Measurements from ENCODE around the gene SLC25A34. TPM values are rescaled to one million over a fixed set of nuclear protein-coding genes. Genes with fewer than 3 reads are reported as not detected.

The SLC25A34 gene
- total RNA-seq: 10 to 100 TPM in 1 of 3 donors, 1 to 10 TPM in 2; 6.4 to 15.7 (median 8.1) TPM
- long read RNA-seq, donor 1, transcript SLC25A34-201 (5 exons, 2,986 nt): major isoform, 9 of 16 reads
- long read RNA-seq, donor 1, partial matches to known transcripts: 0 of 16 reads
- long read RNA-seq, donor 1, other reads (novel, unspliced or antisense): 7 of 16 reads
- long read RNA-seq, donor 2, transcript SLC25A34-201 (5 exons, 2,986 nt): major isoform, 10 of 10 reads
- long read RNA-seq, donor 2, partial matches to known transcripts: 0 of 10 reads
- long read RNA-seq, donor 2, other reads (novel, unspliced or antisense): 0 of 10 reads

DNA sequence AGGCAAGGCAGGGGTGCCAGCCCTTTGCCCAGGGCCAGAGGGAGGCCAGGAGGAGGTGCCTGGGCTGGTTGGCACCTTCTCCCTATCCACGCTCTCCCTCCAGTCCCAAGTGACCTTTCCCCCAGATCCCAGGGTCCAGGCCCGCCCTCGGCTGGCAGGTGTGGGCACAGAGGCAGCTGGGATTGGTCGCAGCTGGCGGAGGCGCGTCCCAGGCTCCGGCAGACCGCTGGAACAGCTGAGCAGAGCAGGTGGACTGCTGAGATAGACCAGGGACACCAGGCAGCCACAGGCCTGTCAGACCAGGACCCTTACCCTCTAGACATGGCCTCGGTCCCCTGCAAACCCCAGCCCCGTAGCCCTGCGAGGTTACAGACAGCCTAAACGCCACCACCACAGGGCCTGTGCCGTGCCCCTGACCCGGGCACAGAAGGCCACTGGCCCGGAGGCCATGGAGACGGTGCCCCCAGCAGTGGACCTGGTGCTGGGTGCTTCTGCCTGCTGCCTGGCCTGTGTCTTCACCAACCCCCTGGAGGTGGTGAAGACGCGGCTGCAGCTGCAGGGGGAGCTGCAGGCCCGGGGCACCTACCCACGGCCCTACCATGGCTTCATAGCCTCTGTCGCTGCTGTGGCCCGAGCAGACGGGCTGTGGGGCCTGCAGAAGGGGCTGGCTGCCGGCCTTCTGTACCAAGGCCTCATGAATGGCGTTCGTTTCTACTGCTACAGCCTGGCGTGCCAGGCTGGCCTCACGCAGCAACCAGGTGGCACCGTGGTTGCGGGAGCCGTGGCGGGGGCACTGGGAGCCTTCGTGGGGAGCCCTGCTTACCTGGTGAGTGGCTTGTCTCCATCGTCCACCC is at the start of gene SLC25A34:
Gene SLC25A34, plus strand, starts transcription at position 221 of the 854 bp plus-strand sequence. Its CDS starts 228 bp downstream, at position 449.
- TF ChIP-seq, protein P1, sequence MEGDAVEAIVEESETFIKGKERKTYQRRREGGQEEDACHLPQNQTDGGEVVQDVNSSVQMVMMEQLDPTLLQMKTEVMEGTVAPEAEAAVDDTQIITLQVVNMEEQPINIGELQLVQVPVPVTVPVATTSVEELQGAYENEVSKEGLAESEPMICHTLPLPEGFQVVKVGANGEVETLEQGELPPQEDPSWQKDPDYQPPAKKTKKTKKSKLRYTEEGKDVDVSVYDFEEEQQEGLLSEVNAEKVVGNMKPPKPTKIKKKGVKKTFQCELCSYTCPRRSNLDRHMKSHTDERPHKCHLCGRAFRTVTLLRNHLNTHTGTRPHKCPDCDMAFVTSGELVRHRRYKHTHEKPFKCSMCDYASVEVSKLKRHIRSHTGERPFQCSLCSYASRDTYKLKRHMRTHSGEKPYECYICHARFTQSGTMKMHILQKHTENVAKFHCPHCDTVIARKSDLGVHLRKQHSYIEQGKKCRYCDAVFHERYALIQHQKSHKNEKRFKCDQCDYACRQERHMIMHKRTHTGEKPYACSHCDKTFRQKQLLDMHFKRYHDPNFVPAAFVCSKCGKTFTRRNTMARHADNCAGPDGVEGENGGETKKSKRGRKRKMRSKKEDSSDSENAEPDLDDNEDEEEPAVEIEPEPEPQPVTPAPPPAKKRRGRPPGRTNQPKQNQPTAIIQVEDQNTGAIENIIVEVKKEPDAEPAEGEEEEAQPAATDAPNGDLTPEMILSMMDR (IDR thresholded peaks at IDR 0.05): no peak
- Histone ChIP-seq H3K4me1 (ENCODE audit: low read depth) (peaks cover 38% of the 10 kb centered on the region), H3K36me3 (ENCODE audit: low read depth) (no peaks in the 10 kb centered on the region), H3K4me3 (no peak within 1 kb of the TSS), H3K9me3 (no peaks in the 10 kb centered on the region)
- DNase-seq (peak; percentile 92 to 95 (median 93)), ATAC-seq (peak; percentile 91)
- intact Hi-C loops (cut with DNase I, micrococcal nuclease): no loop called here

DNA sequence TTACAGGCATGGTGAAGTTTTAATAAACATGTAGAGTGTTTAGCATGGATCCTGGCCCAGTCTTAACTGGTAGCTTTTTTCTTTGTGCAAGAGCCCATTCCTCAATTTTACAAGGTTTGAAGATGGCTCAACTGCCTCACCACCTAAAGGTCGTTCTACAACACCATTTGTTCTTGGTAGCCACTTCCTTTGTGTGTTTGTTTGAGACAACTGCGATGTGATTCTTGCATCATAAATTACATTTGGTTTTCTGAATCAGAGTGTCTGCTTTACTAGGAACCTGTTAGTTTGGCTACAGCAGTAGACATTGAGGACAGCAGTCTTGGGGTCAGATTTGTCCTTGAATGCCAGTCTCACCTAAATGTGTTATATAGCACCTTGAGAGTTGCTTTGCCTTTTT is 48.6 kb upstream of the SLC25A34 start:
- H3K4me1 ChIP-seq (ENCODE audit: low read depth): peaks cover 16% of the 10 kb centered on the region
- TF ChIP-seq, protein P1 (IDR thresholded peaks at IDR 0.05): no peak
- intact Hi-C loops (cut with DNase I, micrococcal nuclease): no loop called here
- ATAC-seq: no peak
- no peaks in the 10 kb centered on the region for H3K36me3 ChIP-seq (ENCODE audit: low read depth)
- H3K4me3 ChIP-seq: no peak overlapping the region
- H3K9me3 ChIP-seq: no peaks in the 10 kb centered on the region
- DNase-seq: no peak

DNA sequence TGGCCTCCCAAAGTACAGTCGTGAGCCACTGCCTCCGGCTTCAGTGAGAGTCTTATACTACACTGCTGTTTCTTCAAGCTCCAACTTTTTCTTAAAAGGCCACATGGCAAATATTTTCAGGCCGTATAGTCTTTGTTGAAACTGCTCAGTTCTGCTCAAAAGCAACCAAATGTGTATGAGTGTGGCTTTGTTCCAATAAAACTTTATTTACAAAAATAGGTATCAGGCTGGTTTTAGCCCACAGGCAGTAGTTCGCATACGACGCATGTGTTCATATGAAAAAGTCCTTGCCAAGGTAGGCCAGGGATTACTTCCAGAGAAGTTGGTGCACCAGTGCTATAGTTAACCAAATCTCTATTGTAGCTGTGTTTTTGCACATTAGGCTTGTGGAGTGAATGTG is 45.7 kb upstream of the SLC25A34 start:
- Histone ChIP-seq H3K4me1 (ENCODE audit: low read depth) (peaks cover 11% of the 10 kb centered on the region), H3K9me3 (no peaks in the 10 kb centered on the region), H3K36me3 (ENCODE audit: low read depth) (no peaks in the 10 kb centered on the region), H3K4me3 (no peak overlapping the region)
- TF ChIP-seq, protein P1 (IDR thresholded peaks at IDR 0.05): no peak
- intact Hi-C loops (cut with DNase I, micrococcal nuclease): no loop called here
- DNase-seq (no peak), ATAC-seq (no peak)

DNA sequence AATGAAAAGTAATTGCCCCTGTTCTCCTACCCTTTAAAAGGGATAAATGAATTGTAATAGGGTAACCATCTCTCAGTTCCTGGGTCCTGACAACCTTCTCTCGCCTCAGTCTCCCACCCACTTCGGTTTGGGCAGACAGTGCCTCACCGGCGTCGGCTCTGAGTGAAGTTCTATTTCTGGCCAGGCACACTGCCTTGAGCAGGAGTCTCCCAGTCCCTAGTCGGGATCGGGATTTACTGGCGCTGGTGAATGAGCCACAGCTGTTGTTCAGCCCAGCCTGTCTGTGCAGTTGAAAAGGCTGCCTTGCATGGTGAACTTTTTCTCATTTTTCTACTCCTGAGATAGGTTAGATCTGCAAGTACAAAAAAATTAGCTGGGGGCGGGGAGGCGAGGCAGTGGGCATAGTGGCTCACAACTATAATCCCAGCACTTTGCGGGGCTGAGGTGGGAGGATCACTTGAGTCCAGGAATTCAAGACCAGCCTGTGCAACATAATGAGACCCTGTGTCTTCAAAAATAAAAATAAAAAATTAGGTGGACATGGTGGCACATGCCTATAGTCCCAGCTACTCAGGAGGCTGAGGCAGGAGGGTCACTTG is 44.5 kb upstream of the SLC25A34 start:
- DNase-seq (no peak), ATAC-seq (no peak)
- intact Hi-C loops (cut with DNase I, micrococcal nuclease): no loop called here
- H3K36me3 ChIP-seq (ENCODE audit: low read depth): no peaks in the 10 kb centered on the region
- no peaks in the 10 kb centered on the region for H3K9me3 ChIP-seq
- H3K4me1 ChIP-seq (ENCODE audit: low read depth): peaks cover 2% of the 10 kb centered on the region
- H3K4me3 ChIP-seq: no peak overlapping the region
- TF ChIP-seq, protein P1 (IDR thresholded peaks at IDR 0.05): no peak

DNA sequence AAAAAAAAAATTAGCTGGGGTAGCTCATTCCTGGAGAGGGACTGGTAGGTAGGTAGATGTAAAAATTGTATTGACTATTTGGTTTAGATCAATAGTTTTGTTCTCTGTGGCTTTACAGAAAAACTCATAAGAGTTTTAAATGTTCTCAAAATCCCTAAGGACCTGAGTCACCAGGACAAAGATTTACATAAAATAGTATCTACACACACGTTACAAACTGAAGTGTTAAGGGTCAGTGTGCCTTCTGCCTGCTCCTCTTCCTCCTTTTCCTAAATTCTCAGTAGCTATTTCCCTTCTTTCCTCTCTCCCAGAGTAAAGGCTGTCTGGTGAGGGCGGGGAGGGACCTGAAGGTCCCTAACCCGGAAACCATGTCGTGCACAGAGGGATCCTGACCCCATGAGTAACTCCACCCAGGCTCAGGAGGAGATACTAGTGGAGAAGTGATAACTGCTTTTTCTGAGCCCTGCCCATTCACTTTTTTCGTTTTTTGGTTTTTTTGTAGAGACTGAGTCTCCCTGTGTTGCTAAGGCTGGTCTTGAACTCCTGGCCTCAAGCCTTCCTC is 43.9 kb upstream of the SLC25A34 start:
- H3K9me3 ChIP-seq: no peaks in the 10 kb centered on the region
- H3K4me3 ChIP-seq: no peak overlapping the region
- DNase-seq (no peak), ATAC-seq (no peak)
- H3K36me3 ChIP-seq (ENCODE audit: low read depth): no peaks in the 10 kb centered on the region
- peaks cover 2% of the 10 kb centered on the region for H3K4me1 ChIP-seq (ENCODE audit: low read depth)
- intact Hi-C loops (cut with DNase I, micrococcal nuclease): no loop called here
- TF ChIP-seq, protein P1 (IDR thresholded peaks at IDR 0.05): no peak
